ENCODE measurements around the gene LGALS1. TPM values are rescaled to one million over a fixed set of nuclear protein-coding genes. Genes with fewer than 3 reads are reported as not detected.

LGALS1 gene
- total RNA-seq, 1 experiment from 2014 or later, result 32.8 TPM

DNA sequence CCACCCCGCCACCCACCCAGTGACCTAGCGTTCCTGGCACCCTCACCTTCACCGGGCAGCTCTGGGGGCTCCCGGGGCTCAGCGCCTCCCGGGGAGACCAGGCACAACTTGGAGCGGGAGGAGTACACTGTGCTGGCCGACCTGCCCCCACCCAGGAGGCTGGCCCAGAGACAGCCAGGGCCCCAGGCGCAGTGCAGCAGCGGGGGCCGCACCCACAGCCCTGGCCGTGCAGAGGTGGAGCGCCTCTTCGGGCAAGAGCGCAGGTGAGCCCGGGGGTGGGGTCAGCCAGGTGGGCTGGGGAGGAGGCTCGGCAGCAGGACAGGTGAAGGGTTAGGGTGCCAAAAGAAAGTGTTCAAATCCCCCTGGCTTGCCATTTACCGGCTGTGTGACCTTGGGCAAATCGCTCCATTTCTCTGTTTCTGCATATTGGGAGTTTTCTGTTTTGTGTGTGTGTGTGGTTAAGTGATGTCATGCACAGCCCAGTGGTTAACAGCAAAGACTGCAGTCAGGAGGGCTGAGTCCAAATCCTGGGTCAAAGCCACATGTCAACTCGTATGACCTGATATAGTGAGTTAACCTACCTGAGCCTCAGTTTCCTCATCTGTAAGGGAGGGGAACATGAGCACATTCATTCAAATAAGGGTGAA lies 50.9 kb downstream of the LGALS1 start:
- Histone ChIP-seq H3K9me3 (ENCODE audit: control insufficient read depth, low read depth, low read length) (no peaks in the 10 kb centered on the region), H2BK12ac (ENCODE audit: insufficient read length, low read depth, low read length) (no peak overlapping the region), H3K4ac (ENCODE audit: low read depth, low read length) (no peak overlapping the region), H3K23me2 (ENCODE audit: insufficient read length, low read depth, low read length, poor library complexity, severe bottlenecking) (no peaks in the 10 kb centered on the region), H3K18ac (ENCODE audit: insufficient read length, low read depth, low read length) (no peak overlapping the region), H2BK15ac (ENCODE audit: low read depth, low read length) (no peak overlapping the region), H3K79me1 (ENCODE audit: insufficient read depth, low read depth, low read length, poor library complexity, severe bottlenecking) (no peaks in the 10 kb centered on the region), H4K91ac (ENCODE audit: insufficient read length, low read depth, low read length) (no peak overlapping the region), H3K4me2 (ENCODE audit: insufficient read depth, insufficient read length, low read length) (no peak overlapping the region), H2AFZ (ENCODE audit: low read length) (no peak overlapping the region), H2BK20ac (ENCODE audit: low read depth, low read length, poor library complexity, severe bottlenecking) (no peak overlapping the region), H3K27me3 (ENCODE audit: insufficient read depth, low read length) (no peaks in the 10 kb centered on the region), H3T11ph (ENCODE audit: low read length) (no peak overlapping the region), H3K23ac (ENCODE audit: insufficient read length, low read depth, low read length) (no peak overlapping the region), H4K20me1 (ENCODE audit: control insufficient read depth, insufficient read depth, insufficient read length) (peaks cover 3% of the 10 kb centered on the region), H2AK5ac (ENCODE audit: insufficient read length, low read length) (no peak overlapping the region), H3K27ac (ENCODE audit: insufficient read length, low read depth, low read length) (no peak overlapping the region), H2BK5ac (ENCODE audit: insufficient read length, low read length) (no peak overlapping the region), H3K4me1 (ENCODE audit: insufficient read depth, low read length) (no peaks in the 10 kb centered on the region), H4K8ac (replicated peaks; ENCODE audit: insufficient read length, low read depth, low read length) (no peak overlapping the region), H3K14ac (ENCODE audit: insufficient read depth, low read length) (no peak overlapping the region), H3K9ac (ENCODE audit: extremely low read depth, insufficient read length, low read length) (no peak overlapping the region), H4K5ac (ENCODE audit: insufficient read length, low read depth, low read length) (no peak overlapping the region), H3K56ac (ENCODE audit: insufficient read length, low read depth, low read length) (no peak overlapping the region), H3K79me2 (ENCODE audit: insufficient read depth, low read length) (no peaks in the 10 kb centered on the region), H2BK120ac (ENCODE audit: low read depth, low read length, poor library complexity, severe bottlenecking) (no peak overlapping the region)
- peaks cover 22% of the 10 kb centered on the region for H3K27me3 Mint-ChIP-seq (ENCODE audit: low read depth)
- H3K27ac Mint-ChIP-seq, result no peak overlapping the region
- H3K9me3 Mint-ChIP-seq, result no peaks in the 10 kb centered on the region
- no peak for DNase-seq
- no peak overlapping the region; a peak in 1 of 5 replicates for H3K4me3 Mint-ChIP-seq
- peaks cover 37 to 51% (median 43%) of the 10 kb centered on the region in 3 experiments for H3K36me3 Mint-ChIP-seq (ENCODE audit: insufficient read depth in 1 of 3, low read depth in 3 of 3)
- no CpG with 5 or more reads among the region's 20 CpGs for WGBS (ENCODE audit: extremely low coverage, insufficient read length, low lambda C conversion rate)
- TF ChIP-seq, protein P1, sequence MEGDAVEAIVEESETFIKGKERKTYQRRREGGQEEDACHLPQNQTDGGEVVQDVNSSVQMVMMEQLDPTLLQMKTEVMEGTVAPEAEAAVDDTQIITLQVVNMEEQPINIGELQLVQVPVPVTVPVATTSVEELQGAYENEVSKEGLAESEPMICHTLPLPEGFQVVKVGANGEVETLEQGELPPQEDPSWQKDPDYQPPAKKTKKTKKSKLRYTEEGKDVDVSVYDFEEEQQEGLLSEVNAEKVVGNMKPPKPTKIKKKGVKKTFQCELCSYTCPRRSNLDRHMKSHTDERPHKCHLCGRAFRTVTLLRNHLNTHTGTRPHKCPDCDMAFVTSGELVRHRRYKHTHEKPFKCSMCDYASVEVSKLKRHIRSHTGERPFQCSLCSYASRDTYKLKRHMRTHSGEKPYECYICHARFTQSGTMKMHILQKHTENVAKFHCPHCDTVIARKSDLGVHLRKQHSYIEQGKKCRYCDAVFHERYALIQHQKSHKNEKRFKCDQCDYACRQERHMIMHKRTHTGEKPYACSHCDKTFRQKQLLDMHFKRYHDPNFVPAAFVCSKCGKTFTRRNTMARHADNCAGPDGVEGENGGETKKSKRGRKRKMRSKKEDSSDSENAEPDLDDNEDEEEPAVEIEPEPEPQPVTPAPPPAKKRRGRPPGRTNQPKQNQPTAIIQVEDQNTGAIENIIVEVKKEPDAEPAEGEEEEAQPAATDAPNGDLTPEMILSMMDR (conservative IDR thresholded peaks at IDR 0.05), result no peak
- H3K4me1 Mint-ChIP-seq, result no peaks in the 10 kb centered on the region
